GM19328 (cell line): ENCODE results near the gene HK2.

ENCODE experiments used
- ATAC-seq: cut with Tn5 transposase; IDR thresholded peaks from one replicate; pipeline ENCODE4 v1.9.1; 2021; ENCODE audit warnings: mild to moderate bottlenecking, moderate library complexity; ENCODE audit not compliant: unreplicated experiment

HK2 gene

GRCh38 chr2:74930811-74931486 is 97.0 kb downstream of the HK2 start:
- no peak for ATAC-seq

- no peak for ATAC-seq
Observed at GRCh38 chr2:74931940-74932339, 98.0 kb downstream of the HK2 start.

GRCh38 chr2:74935975-74936391 is 102.1 kb downstream of the HK2 start:
- no peak for ATAC-seq

- ATAC-seq, result no peak
Observed at GRCh38 chr2:74937221-74937880, 103.4 kb downstream of the HK2 start.

GRCh38 chr2:74938264-74938663 is 104.3 kb downstream of the HK2 start:
- no peak for ATAC-seq

- ATAC-seq, result no peak
Observed at GRCh38 chr2:74939919-74940812, 106.2 kb downstream of the HK2 start.

GRCh38 chr2:74941284-74941683 is 107.4 kb downstream of the HK2 start:
- no peak for ATAC-seq

- no peak for ATAC-seq
Observed at GRCh38 chr2:74942263-74942662, 108.3 kb downstream of the HK2 start.
